Colonic mucosa (tissue), 4 donors: Measurements from ENCODE around the gene GPR6. TPM values are rescaled to one million over a fixed set of nuclear protein-coding genes. Genes with fewer than 3 reads are reported as not detected.

ENCODE experiments used
- DNase-seq: peaks from one replicate; pipeline ENCODE4 v3.0.0-alpha.2; 2020
- H3K27ac ChIP-seq: fragments of 200-600 bp; one replicate; pipeline ENCODE4 v1.8.0; 2021
- H3K27me3 ChIP-seq: fragments of 200-600 bp; one replicate; pipeline ENCODE4 v1.8.0; 2021
- H3K36me3 ChIP-seq: fragments of 200-600 bp; one replicate; pipeline ENCODE4 v1.8.0; 2021
- H3K4me1 ChIP-seq: fragments of 200-600 bp; one replicate; pipeline ENCODE4 v1.8.0; 2021; ENCODE audit warnings: mild to moderate bottlenecking
- H3K4me3 ChIP-seq: fragments of 200-600 bp; one replicate; pipeline ENCODE4 v1.8.0; 2021
- H3K9ac ChIP-seq, 2 donors: one replicate each; pipeline ENCODE4 v1.7.0; 2013; ENCODE audit warnings: control low read depth in 2 of 2, low read depth in 2 of 2, low read length in 2 of 2
- H3K9me3 ChIP-seq: fragments of 200-600 bp; one replicate; pipeline ENCODE4 v1.8.0; 2021
- CTCF ChIP-seq: fragments of 200-600 bp; IDR thresholded peaks from one replicate; pipeline ENCODE4 v1.8.0; 2022; ENCODE audit warnings: antibody characterized with exemption, mild to moderate bottlenecking
- intact Hi-C: fragments of 100-400 bp; cut with DNase I; formaldehyde crosslinking; loops from one replicate; pipeline ENCODE4 v1.14.1; 2022
- total RNA-seq, 2 donors: library from RNA; stranded (reverse); fragmentation: NEBNext Ultra II Directional in 1 of 2; extraction: Animal tissue kit (Norgen Biotek cat#: 25700) in 1 of 2; gene quantifications; one replicate each; pipeline ENCODE4 v1.2.1, GENCODE V29; 2021
- donor health status: healthy.
- donor health status: DM: no; HTN: no; CAD: no.
- donor health status: DM: no; HTN: no; CAD: no.

GPR6 gene
- total RNA-seq, 2 donors from 2014 or later, result not detected

GRCh38 chr6:109946979-109947378 lies 31.1 kb upstream of the GPR6 start:
- H3K27ac ChIP-seq, result no peak overlapping the region
- H3K4me1 ChIP-seq, result no peaks in the 10 kb centered on the region
- no peak for TF ChIP-seq CTCF
- H3K4me3 ChIP-seq, result no peak overlapping the region
- no peaks in the 10 kb centered on the region for H3K9me3 ChIP-seq
- no peaks in the 10 kb centered on the region for H3K36me3 ChIP-seq
- no peak overlapping the region for H3K9ac ChIP-seq
- intact Hi-C loops, result no loop called here
- DNase-seq, result no peak
- no peaks in the 10 kb centered on the region for H3K27me3 ChIP-seq

- H3K9me3 ChIP-seq, result no peaks in the 10 kb centered on the region
- no peaks in the 10 kb centered on the region for H3K27me3 ChIP-seq
- DNase-seq, result no peak
- no peak for TF ChIP-seq CTCF
- no peaks in the 10 kb centered on the region for H3K36me3 ChIP-seq
- intact Hi-C loops, result no loop called here
- H3K4me3 ChIP-seq, result no peak overlapping the region
- H3K4me1 ChIP-seq, result no peaks in the 10 kb centered on the region
- no peak overlapping the region for H3K27ac ChIP-seq
- H3K9ac ChIP-seq, result no peak overlapping the region
These were observed 28.6 kb upstream of the GPR6 start for GRCh38 chr6:109949281-109950065.

- no peak for TF ChIP-seq CTCF
- Histone ChIP-seq H3K4me3 (no peak overlapping the region), H3K9me3 (no peaks in the 10 kb centered on the region), H3K36me3 (no peaks in the 10 kb centered on the region), H3K27me3 (no peaks in the 10 kb centered on the region), H3K27ac (no peak overlapping the region), H3K4me1 (no peaks in the 10 kb centered on the region), H3K9ac (no peak overlapping the region)
- no peak for DNase-seq
- intact Hi-C loops, result no loop called here
These were observed 22.6 kb upstream of the GPR6 start for GRCh38 chr6:109955491-109955890.

- no peaks in the 10 kb centered on the region for H3K36me3 ChIP-seq
- H3K9me3 ChIP-seq, result no peaks in the 10 kb centered on the region
- DNase-seq, result no peak
- TF ChIP-seq CTCF, result no peak
- H3K4me3 ChIP-seq, result no peak overlapping the region
- intact Hi-C loops, result no loop called here
- H3K9ac ChIP-seq, result no peak overlapping the region
- no peaks in the 10 kb centered on the region for H3K27me3 ChIP-seq
- no peak overlapping the region for H3K27ac ChIP-seq
- no peaks in the 10 kb centered on the region for H3K4me1 ChIP-seq
These were observed 19.5 kb upstream of the GPR6 start for GRCh38 chr6:109958626-109959025.

GRCh38 chr6:109961611-109962041 lies 16.5 kb upstream of the GPR6 start:
- Histone ChIP-seq H3K9ac (no peak overlapping the region), H3K4me3 (no peak overlapping the region), H3K9me3 (no peaks in the 10 kb centered on the region), H3K36me3 (no peaks in the 10 kb centered on the region), H3K27me3 (no peaks in the 10 kb centered on the region), H3K27ac (no peak overlapping the region), H3K4me1 (no peaks in the 10 kb centered on the region)
- no peak for TF ChIP-seq CTCF
- intact Hi-C loops, result no loop called here
- no peak for DNase-seq
